SK-N-MC (cell line): ENCODE measurements around the gene ADPRH.

Source experiments
- DNase-seq: peaks from one replicate; pipeline ENCODE4 v3.0.0-alpha.2; 2011; ENCODE audit warnings: low read depth, low spot score
- H3K27ac ChIP-seq: fragments of 200-600 bp; sonication (generic); 2 replicates; pipeline ENCODE4 v1.5.1; 2016; ENCODE audit warnings: mixed run types
- H3K36me3 ChIP-seq: fragments of 200-600 bp; sonication (generic); 2 replicates; pipeline ENCODE4 v1.6.1; 2017; ENCODE audit warnings: antibody characterized with exemption, low read length, mixed read lengths; ENCODE audit not compliant: insufficient read depth
- H3K4me3 ChIP-seq: fragments of 200-600 bp; sonication (generic); 2 replicates; pipeline ENCODE4 v1.5.1; 2016
- H3K9ac ChIP-seq: fragments of 200-600 bp; sonication (generic); 2 replicates; pipeline ENCODE4 v1.8.0; 2017; ENCODE audit warnings: mixed run types, mixed read lengths; ENCODE audit not compliant: insufficient read length
- H3K9me3 ChIP-seq: fragments of 200-600 bp; sonication (generic); 2 replicates; pipeline ENCODE4 v1.6.1; 2017; ENCODE audit warnings: low read depth, mild to moderate bottlenecking, antibody characterized with exemption, low read length, moderate library complexity, mixed read lengths
- EZH2 ChIP-seq: fragments of 200-600 bp; sonication (generic); IDR thresholded peaks from one replicate; pipeline ENCODE4 v1.6.1; 2017; ENCODE audit warnings: antibody characterized with exemption
- FOXP2 ChIP-seq: optimal IDR thresholded peaks from 2 replicates; pipeline ENCODE3; 2011; ENCODE audit warnings: mild to moderate bottlenecking, moderate library complexity; ENCODE audit not compliant: insufficient read depth; ENCODE audit errors: extremely low read length, control extremely low read depth
- POLR2AphosphoS5 ChIP-seq: IDR thresholded peaks from 2 replicates; pipeline ENCODE4 v1.6.1; 2012; ENCODE audit warnings: mild to moderate bottlenecking, low read depth, low read length, borderline replicate concordance

ADPRH gene

DNA sequence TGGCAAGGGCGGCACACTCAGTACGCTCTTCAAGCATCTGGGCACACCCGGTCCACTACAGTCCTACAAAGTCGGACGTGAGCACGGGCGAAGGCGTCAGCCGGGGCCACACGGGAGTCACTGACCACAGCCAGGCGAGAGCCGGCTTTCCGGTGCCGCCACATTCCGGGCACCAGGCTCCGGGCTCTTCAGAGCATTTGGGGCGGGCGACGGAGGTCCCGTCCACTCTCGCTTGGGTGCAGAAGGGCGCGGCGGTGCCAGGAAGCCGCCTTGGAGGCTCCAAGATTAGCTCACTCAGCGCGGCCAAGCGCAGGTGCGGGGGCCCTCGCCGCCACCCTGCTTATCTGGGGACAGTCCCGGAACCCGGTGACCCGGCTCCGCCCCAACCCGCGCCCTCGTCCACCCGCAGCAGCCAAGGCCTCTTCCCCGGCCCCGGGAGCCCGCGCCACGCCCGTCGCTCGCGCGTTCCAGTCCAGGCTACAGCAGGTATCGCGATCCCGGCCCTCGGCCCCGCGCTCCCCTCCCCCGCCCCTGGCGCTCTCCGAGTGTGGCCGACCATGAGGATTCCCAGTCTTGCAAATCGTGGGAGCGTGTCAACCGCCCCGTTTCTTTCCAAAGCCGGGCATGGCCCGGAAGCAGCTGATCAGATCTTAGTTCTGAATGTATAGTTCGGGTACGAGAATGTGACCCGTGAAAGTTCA lies at the start of gene ADPRH:
Gene ADPRH (plus strand): TSS at position 127 of the 701 bp plus-strand sequence. CDS start 2,678 bp downstream, outside the sequence.
- no peaks in the 10 kb centered on the region for H3K36me3 ChIP-seq
- DNase-seq: no peak
- TF ChIP-seq POLR2AphosphoS5: no peak
- TF ChIP-seq EZH2: no peak
- no peak for TF ChIP-seq FOXP2
- H3K9me3 ChIP-seq: no peaks in the 10 kb centered on the region
- H3K9ac ChIP-seq: no peak within 1 kb of the TSS
- H3K27ac ChIP-seq: no peak within 1 kb of the TSS
- no peak within 1 kb of the TSS for H3K4me3 ChIP-seq

DNA sequence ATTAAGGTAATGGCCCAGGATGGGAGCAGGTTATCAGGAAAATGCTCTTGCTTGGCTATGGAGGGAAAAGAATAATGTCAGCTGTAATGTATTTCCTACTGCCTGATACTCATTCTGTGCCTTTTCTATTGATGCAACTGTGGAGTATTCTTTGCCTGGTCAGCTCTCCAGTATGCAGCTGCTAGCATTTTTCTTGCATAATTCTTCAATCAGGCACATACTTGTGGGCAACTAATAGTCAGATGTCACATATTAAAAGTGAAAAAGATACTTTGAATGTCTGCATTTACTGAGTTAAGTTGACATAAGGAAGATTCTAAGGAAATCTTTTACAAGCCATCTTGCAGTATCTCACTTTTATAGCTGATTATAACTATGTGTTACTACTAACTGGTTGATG lies 49.4 kb upstream of the ADPRH start:
- DNase-seq: no peak
- no peak overlapping the region for H3K27ac ChIP-seq
- H3K9ac ChIP-seq: no peak overlapping the region
- no peak for TF ChIP-seq POLR2AphosphoS5
- no peak for TF ChIP-seq EZH2
- TF ChIP-seq FOXP2: no peak
- H3K9me3 ChIP-seq: no peaks in the 10 kb centered on the region
- H3K4me3 ChIP-seq: no peak overlapping the region
- peaks cover 5% of the 10 kb centered on the region; the same call in 1 of the 2 replicates for H3K36me3 ChIP-seq

GRCh38 chr3:119530456-119530855 lies 48.8 kb upstream of the ADPRH start:
- no peak overlapping the region for H3K9ac ChIP-seq
- no peaks in the 10 kb centered on the region for H3K9me3 ChIP-seq
- H3K4me3 ChIP-seq: no peak overlapping the region
- H3K27ac ChIP-seq: no peak overlapping the region
- H3K36me3 ChIP-seq: peaks cover under 1% of the 10 kb centered on the region; the same call in 1 of the 2 replicates
- TF ChIP-seq POLR2AphosphoS5 (no peak), FOXP2 (no peak), EZH2 (no peak)
- DNase-seq: no peak

DNA sequence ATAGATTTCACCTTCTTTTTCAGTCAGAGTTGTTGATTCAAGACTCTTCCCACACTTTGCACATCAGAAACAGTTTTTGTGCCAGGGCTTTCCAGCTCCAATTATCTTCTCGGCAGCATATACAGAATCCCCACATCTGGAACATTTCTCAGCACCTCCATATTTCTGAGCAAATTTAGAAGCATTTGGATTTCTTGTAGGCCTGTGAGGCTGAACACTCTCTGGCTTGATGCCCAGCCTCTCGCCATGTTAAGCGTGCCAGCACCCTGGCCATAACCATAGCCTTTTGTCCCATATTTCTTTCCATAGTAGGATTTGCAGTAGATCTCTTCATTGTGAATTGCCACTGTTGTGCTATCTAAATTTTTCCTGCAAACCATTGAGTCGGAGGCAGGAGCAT lies 48.1 kb upstream of the ADPRH start:
- H3K27ac ChIP-seq: no peak overlapping the region
- no peaks in the 10 kb centered on the region for H3K36me3 ChIP-seq
- no peak overlapping the region for H3K9ac ChIP-seq
- no peak overlapping the region for H3K4me3 ChIP-seq
- no peak for DNase-seq
- TF ChIP-seq FOXP2 (no peak), EZH2 (no peak), POLR2AphosphoS5 (no peak)
- no peaks in the 10 kb centered on the region for H3K9me3 ChIP-seq

- no peak for TF ChIP-seq FOXP2
- TF ChIP-seq EZH2: no peak
- TF ChIP-seq POLR2AphosphoS5: no peak
- no peak for DNase-seq
- H3K36me3 ChIP-seq: no peaks in the 10 kb centered on the region
Measured at GRCh38 chr3:119534296-119534695, 45.0 kb upstream of the ADPRH start.

DNA sequence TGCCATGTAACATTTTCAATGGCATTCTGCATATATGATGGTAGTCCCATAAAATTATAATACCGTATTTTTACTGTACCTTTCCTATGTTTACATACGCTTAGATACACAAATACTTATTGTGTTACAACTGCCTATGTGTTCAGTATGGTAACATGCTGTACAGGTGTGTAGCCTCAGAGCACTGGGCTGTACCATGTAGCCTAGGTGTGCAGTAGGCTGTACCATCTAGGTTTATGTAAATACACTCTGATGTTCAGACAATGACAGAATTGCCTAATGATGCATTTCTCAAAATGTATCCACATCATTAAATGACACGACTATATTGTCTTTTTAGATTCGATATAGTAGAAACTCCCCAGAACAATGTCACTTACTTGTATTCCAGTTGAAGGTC lies 42.5 kb upstream of the ADPRH start:
- no peak for DNase-seq
- H3K9me3 ChIP-seq: no peaks in the 10 kb centered on the region

More at GRCh38 chr3:119534296-119534695, 45.0 kb upstream of the ADPRH start:
- Histone ChIP-seq H3K27ac (no peak overlapping the region), H3K4me3 (no peak overlapping the region), H3K9me3 (no peaks in the 10 kb centered on the region), H3K9ac (no peak overlapping the region)

DNA sequence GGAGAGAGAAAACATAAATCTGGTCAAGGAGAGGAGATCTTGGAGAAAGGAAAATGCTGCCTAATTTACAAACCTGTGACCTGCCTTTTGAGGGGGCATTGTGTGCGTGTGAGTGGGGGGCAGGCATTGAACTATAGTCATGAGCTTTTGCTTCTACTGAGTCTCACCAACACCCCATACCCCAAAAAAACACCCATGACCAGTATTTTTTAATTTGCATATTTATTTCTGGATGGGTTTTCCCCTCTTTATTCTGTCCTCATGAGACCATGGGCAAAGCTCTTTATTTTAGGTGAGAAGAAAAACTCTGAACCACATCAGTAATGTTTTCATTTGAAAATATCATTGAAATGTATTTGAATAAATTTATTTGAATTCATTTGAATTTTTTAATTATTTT lies 40.5 kb upstream of the ADPRH start:
- H3K4me3 ChIP-seq: no peak overlapping the region
- DNase-seq: no peak
- H3K9me3 ChIP-seq: no peaks in the 10 kb centered on the region
- no peak overlapping the region for H3K27ac ChIP-seq
- no peak overlapping the region for H3K9ac ChIP-seq
- H3K36me3 ChIP-seq: no peaks in the 10 kb centered on the region
- TF ChIP-seq POLR2AphosphoS5: no peak
- TF ChIP-seq FOXP2: no peak
- TF ChIP-seq EZH2: no peak

More for the DNA sequence above, 42.5 kb upstream of the ADPRH start:
- Histone ChIP-seq H3K27ac (no peak overlapping the region), H3K9ac (no peak overlapping the region), H3K36me3 (no peaks in the 10 kb centered on the region), H3K4me3 (no peak overlapping the region)
- no peak for TF ChIP-seq EZH2

DNA sequence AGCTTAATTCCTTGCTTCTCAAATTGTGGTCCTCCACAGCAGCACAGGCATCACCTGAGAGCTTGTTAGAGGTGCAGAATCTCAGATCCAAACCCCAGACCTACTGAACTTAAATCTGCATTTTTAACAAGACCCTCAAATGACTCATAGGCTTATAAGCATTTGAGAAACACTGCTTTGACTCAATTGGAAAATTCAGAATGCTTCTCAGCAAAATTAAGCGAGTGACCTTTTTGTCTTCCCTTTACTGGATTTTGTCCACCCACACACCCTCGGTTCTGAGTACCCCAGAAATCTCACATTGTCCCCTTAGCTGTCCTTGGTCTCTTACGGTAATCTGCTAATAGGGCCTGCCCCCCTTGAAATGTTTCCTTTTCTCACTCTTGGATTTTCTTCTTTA lies 37.7 kb upstream of the ADPRH start:
- no peak overlapping the region for H3K9ac ChIP-seq
- DNase-seq: no peak
- H3K27ac ChIP-seq: no peak overlapping the region
- H3K36me3 ChIP-seq: no peaks in the 10 kb centered on the region
- H3K9me3 ChIP-seq: no peaks in the 10 kb centered on the region
- H3K4me3 ChIP-seq: no peak overlapping the region
- TF ChIP-seq EZH2 (no peak), POLR2AphosphoS5 (no peak), FOXP2 (no peak)
